Spleen (tissue), 7 donors: ENCODE measurements around the gene SCFD2.

Source experiments
- POLR2A ChIP-seq, 3 donors: fragments of 450-650 bp; IDR thresholded peaks; one replicate each; pipeline ENCODE4 v1.5.1; 2017; ENCODE audit warnings: antibody characterized with exemption in 3 of 3, mild to moderate bottlenecking in 1 of 3
- POLR2AphosphoS5 ChIP-seq, 3 donors: sonication (generic); formaldehyde crosslinking; IDR thresholded peaks; one replicate each; pipeline ENCODE4 v1.5.1; 2017; ENCODE audit warnings: antibody characterized with exemption in 3 of 3
- TF ChIP-seq, protein P1 (sequence below), 11 experiments: fragments of 200-600 bp in 7 of 11; fragments of 450-650 bp in 4 of 11; sonication (generic) in 4 of 11; IDR thresholded peaks in 8 of 11; conservative IDR thresholded peaks in 3 of 11; 1 replicate in 7 of 11; 2 replicates in 4 of 11; pipeline versions ENCODE4 v1.4.0 to v1.8.0; 2016 to 2021; ENCODE audit warnings: antibody characterized with exemption in 11 of 11, inconsistent platforms in 4 of 11, mild to moderate bottlenecking in 1 of 11
- donor health status: DM: no; HTN: no; CAD: no; lungs with moderate emphysema.
- donor health status: DM: no; HTN: no; CAD: no.
- donor health status: DM: no; HTN: no; CAD: no.

DNA sequence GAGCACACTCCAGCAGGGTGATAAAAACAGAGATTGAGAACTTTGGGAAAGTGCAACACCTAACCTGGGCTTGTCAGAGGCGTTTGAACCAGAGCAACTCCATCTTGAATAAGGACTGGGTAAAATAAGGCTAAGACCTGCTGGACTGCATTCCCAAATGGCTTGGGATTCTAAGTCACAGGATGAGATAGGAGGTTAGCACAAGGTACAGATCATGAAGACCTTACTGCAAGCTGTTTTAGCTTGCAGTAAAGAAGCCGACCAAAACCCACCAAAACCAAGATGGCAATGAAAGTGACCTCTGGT is 43.9 kb downstream of the SCFD2 start:
- TF ChIP-seq, protein P1, sequence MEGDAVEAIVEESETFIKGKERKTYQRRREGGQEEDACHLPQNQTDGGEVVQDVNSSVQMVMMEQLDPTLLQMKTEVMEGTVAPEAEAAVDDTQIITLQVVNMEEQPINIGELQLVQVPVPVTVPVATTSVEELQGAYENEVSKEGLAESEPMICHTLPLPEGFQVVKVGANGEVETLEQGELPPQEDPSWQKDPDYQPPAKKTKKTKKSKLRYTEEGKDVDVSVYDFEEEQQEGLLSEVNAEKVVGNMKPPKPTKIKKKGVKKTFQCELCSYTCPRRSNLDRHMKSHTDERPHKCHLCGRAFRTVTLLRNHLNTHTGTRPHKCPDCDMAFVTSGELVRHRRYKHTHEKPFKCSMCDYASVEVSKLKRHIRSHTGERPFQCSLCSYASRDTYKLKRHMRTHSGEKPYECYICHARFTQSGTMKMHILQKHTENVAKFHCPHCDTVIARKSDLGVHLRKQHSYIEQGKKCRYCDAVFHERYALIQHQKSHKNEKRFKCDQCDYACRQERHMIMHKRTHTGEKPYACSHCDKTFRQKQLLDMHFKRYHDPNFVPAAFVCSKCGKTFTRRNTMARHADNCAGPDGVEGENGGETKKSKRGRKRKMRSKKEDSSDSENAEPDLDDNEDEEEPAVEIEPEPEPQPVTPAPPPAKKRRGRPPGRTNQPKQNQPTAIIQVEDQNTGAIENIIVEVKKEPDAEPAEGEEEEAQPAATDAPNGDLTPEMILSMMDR (IDR thresholded peaks at IDR 0.05 in 8 of 11, conservative IDR thresholded peaks at IDR 0.05 in 3 of 11) = no peak
- TF ChIP-seq POLR2AphosphoS5 (IDR thresholded peaks at IDR 0.05) (no peak), POLR2A (IDR thresholded peaks at IDR 0.05) (no peak)
